Activated CD8-positive, alpha-beta memory T cell treated with anti-CD3 and anti-CD28 coated beads for 48 hours (primary cell): Measurements from ENCODE around the gene UBE2E1.
"Not testable (repeated sequence)": the region's sequence is repeated elsewhere in the genome, so short reads cannot be mapped to it uniquely, and the experiment has no call there.

Experiments
- DNase-seq, 3 experiments: peaks; one replicate each; pipeline ENCODE4 v3.0.0-alpha.2; 2020; ENCODE audit warnings: low read depth in 2 of 3, low spot score in 2 of 3

Gene UBE2E1

DNA sequence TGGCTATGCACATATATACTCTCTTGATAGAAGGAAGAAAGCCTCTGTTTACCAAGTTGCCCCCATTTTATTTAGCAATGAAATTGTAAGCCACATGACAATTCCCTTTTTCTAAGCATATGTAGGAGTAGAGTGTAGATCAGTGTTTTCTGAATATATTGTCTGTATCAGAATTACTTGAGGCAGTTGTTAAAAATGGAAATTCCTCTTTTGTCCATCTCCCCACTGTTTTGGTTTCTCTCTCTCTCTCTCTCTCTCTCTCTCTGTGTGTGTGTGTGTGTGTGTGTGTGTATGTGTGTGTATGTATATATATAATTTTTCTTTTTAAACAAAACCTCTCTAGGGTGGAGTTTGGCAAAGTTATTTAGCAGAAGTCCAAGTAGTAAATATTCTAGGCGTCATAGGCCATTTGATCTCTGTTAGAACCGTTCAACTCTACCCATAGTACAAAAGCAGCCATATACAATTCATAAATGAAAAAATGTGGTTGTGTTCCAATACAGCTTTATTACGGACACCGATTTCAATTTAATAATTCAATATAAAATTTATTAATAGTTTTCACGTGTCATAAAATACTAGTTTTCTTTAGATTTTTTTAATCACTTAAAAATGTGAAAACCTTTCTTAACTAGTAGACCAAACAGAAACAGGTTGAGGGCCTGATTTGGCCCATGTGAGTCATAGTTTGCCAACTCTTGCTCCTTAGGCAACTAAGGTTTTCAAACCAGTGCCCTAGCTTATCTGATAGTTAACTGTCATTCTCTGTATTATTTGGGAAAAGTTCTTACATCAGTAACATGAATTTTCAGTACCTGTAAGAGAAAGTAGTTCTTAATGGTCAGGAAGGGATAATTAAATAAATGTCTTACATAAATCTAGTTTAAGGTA lies 39.8 kb downstream of the UBE2E1 start:
- no peak for DNase-seq

DNA sequence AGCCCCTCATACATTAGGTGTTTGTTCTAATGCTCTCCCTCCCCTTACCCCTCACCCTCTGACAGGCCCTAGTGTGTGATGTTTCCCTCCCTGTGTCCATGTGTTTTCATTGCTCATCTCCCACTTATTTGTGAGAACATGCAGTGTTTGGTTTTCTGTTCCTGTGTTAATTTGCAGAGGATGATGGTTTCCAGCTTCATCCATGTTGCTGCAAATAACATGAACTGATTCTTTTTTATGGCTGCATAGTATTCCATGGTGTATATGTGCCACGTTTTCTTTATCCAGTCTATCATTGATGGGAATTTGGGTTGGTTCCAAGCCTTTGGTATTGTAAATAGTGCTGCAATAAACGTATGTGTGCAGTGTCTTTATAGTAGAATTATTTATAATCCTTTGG lies 43.7 kb downstream of the UBE2E1 start:
- DNase-seq = not testable (repeated sequence)

DNA sequence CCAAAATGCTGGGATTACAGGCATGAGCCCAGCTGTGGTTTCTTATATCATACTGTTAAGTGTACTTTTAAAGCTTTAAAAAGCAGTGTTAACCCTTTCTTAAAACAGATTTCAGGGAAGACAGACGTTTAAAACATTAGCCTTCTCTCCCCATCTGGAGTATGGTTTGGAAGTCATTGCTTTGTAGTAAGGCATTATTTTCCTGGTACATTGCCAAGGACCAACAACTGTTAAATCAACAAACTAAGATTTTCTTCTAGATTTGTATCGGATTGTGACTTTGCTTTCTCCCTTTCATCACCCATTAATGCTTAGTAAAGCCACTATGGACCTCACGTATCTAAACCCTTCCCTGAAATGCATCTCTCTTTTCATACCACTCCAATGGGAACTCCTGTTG lies 50.5 kb downstream of the UBE2E1 start:
- no peak for DNase-seq

DNA sequence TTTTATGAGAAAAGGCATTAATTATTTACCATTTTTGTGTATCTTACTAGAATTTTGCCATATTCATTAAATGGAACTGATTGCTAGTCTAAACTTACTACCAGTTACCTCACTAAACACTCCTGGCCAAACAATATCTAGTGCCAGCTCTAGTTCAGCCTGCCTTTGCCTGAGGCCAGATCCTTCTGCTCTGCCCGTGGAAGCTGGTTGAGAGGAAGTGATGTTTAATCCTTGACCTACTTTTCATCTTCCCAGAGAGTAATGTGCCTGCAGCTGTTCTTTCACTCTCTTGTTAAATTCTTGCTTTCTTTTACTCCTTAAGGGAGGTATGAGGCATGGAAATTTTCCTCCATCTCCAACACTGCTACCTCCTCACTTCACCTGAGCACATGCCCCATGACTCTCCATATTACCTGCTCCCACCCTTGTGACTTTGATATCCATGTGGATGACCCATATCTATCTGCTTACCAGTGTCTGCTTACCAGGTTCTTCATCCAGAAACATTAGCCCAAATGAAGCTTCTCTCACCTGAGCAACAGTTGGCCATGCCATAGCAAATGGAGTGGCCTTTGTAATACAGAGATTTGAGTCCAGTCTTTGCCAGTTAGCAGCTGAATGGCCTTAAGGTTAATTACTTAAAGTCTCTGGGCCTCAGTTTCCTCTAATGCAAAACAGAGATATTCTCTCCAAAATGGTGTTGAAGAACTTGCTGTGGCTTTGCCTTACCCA lies 53.4 kb downstream of the UBE2E1 start:
- no peak for DNase-seq

DNA sequence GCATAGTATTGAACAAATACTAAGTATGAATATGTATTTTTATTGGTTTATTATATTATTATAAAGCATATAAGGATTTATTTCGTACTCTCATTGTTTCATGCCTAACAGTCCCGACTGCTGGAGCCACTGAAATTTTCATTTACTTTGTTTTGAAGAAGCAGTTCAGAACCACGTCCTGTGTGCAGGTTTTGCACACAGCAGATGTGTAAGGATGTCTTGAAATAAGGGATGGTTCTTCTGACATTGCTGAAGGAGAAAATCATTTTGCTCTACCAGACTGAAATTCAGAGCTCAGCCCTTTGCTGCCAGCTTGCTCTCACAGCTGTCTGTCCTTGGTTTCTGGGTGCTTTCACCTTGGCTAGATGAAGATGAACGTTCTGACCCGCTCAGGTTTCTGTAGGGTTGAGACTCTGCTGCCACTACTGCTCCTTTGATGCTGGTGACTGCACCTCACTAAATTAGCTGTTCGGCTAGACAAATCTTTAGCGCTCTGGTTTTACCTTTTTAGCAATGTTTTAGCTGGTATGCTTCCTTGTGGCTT lies 54.2 kb downstream of the UBE2E1 start:
- no peak for DNase-seq

DNA sequence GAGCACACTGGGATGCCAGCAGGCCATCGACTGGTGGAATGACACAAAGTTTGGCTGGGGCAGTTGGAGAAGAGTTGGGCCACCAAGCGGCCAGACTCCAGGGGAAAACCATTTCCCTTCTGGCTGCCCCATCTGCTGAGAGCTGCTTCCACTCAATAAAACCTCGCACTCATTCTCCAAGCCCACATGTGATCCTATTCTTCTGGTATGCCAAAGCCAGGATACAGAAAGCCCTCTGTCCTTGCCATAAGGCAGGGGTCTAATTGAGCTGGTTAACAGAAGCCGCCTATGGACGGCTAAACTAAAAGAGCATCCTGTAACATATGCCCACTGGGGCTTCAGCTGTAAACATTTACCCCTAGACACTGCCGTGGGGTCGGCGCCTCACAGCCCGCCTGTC lies 55.9 kb downstream of the UBE2E1 start:
- no peak for DNase-seq

DNA sequence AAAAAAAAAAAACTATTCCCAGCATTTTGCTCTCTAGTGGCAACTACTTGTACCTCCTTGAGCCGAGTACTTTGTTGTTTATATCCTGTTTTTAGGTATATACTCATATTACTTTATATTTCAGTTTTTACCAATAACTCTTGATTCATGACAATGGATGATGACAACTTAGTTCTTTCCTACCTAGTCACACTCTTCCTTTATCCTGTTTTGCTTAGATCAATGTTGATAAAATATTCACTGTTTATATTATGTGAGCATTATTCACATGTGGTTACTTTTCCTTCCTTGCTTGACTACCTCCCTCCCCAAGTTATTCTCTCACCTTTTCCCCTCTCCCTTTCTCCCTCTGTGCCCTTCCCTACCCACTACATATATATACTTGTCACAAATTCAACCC lies 57.3 kb downstream of the UBE2E1 start:
- no peak for DNase-seq

DNA sequence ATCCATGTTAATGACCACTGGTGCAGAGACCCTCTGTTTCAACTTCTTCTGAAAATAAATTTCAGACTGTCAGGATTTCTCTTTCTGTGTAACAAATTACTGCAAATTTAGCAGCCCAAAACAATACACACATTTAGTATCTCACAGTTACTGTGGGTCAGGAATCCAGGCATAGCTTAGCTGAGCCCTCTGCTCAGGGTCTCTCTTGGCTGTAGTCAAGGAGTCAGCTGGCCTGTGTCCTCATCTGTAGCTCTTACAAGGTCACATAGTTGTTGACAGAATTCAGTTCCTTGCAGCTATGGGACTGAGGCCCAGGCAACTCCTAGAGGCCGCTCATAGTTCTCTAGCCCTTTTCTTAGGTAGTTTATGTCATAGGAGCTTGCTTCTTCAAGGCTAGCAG lies 59.2 kb downstream of the UBE2E1 start:
- DNase-seq = no peak

DNA sequence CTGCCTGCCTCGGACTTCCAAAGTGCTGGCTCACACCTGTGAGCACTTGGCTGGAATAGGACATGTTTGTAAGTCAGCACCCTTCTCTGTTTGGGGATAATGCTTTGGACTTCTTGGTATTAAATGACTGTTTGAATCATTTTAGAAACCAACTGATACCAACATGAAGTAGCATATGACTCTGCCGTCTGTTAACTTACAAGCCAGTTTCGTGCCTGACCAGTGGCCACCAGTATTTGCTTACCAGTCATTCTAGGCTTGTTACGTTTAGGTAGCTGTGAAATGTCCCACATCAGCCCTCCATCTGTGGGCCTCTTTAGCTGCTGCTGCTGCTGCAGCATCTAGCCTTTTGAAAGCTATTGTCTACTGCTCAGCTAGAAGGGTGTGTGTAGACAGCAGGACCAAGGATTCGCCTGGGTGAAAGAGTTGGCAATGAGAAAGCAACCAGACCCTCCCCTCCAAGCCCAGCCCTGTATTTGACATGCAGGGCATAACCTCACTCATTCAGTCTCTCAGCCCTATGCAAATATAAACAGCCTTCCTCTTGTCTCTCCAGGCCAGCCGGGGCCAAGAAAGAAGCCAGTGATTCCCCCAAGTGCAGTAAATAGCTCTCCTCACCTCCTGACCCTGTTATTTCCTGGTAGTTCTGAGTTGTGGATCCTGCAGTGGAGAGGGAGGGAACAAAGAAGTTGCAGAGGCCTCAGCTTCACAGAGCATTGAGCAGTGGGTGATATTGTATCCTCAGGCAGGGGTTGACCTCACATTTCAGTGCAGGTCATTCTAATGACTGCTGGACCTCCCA lies 60.0 kb downstream of the UBE2E1 start:
- no peak for DNase-seq

DNA sequence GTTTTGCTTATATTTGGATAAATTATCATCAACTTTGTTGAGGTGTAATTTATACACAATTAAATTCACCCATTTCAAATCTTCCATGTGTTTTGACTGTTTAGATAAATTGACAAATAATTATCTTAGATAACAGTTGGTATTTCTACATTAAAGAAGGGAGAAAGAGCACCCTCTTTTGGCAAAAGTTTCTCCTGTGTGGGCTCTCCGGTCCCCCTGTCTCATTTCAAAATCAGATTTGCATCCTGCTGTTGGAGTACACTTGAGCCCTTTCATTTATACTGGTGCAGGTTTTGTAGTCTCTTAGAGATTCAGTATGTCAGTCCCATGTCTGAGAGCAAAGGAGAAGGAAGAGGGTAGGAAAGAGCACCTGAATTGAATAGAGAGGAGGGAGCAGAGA lies 61.6 kb downstream of the UBE2E1 start:
- no peak for DNase-seq

DNA sequence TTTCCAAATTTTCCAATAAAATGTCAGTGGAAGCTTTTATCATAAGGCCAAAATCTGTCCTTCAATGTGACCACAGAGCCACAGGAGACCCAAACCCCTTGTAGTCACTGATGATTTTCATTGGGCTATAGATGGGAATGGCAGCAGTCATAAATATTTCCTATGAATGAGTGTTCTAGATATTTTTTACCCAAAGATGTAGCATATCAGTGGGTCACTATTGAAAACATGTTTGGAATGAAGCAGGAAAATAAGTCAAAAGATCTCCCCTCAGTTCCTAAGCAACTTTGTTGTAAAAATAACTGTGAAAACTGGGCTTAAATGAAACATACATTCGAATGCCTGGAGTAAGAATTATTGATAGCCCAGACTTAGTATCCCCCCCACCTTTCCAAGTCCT lies 62.1 kb downstream of the UBE2E1 start:
- DNase-seq = no peak

DNA sequence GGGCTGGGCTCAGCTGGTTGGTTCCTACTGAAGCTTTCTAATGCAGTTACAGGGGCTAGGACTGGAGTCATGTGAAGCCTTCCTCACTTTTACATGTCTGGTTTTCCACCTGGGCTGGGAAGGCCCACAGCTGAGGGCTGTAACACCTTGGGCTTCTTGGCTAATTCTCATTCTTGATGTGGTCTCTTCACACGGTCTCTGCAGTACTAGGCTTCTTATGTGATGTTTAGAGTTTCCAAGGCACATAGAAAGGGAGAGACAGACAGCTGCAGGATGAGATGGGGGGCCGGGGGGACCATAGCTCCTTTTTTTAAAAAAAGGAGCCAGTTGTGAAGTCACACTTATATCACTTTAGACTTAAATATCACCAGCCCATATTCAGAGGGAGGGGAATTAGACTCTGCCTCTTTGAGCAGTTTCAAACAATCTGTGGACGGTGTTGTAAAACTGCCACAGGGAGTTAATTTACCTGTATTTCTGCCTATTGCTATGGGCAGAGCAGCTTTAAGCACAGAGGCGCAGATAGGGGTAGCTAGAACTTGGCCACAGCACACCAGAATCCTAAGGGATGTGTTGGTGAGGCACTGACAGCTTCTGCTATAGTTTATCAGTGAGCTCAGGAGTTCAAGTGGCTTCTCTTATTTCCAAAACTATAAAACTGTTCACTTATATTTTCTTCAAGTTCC lies 64.4 kb downstream of the UBE2E1 start:
- no peak for DNase-seq

DNA sequence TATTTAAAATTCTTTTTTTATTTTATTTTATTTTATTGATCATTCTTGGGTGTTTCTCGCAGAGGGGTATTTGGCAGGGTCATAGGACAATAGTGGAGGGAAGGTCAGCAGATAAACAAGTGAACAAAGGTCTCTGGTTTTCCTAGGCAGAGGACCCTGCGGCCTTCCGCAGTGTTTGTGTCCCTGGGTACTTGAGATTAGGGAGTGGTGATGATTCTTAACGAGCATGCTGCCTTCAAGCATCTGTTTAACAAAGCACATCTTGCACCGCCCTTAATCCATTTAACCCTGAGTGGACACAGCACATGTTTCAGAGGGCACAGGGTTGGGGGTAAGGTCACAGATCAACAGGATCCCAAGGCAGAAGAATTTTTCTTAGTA lies 64.9 kb downstream of the UBE2E1 start:
- DNase-seq = not testable (repeated sequence)

DNA sequence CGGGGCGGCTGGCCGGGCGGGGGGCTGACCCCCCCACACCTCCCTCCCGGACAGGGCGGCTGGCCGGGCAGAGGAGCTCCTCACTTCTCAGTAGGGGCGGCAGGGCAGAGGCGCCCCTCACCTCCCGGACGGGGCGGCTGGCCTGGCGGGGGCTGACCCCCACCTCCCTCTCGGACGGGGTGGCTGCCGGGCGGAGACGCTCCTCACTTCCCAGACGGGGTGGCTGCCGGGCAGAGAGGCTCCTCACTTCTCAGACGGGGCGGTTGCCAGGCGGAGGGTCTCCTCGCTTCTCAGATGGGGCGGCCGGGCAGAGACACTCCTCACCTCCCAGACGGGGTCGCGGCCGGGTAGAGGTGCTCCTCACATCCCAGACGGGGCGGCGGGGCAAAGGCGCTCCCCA lies 65.6 kb downstream of the UBE2E1 start:
- DNase-seq = not testable (repeated sequence)

DNA sequence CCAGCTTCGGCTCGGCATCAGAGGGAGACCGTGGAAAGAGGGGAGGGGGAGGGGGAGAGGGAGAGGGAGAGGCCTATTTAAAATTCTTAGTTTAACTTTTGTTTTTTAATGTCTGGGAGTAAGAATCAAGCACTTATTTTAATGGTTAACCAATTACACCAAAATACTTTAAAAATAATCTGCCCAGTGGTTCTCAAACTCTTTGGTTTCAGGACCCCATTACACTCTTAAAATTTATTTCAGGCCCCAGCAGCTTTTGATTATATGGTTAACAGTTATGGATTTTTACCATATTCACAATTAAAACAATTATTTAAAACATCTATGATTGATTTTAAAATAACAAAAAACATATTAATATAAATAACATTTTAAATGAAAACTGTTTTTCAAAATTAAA lies 66.6 kb downstream of the UBE2E1 start:
- no peak for DNase-seq

DNA sequence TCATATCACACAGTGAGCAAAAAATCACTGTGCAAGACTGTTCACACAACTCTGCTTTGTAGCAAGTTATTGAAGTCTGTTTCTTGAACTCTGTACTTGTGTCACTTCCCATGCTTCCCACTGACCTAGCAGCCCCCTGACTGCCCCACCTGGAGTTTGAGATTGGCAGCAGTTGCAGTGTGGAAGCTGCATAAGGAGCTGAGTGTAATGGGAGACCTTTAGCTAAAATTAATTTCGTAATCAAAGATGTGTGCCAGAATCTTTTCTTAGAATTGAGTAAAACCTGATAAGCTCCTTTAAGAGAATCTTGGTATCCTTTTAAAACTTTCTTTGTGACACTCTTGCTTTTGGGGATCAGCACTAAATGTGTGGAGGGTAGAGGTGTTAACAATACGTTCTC lies 68.2 kb downstream of the UBE2E1 start:
- no peak for DNase-seq

DNA sequence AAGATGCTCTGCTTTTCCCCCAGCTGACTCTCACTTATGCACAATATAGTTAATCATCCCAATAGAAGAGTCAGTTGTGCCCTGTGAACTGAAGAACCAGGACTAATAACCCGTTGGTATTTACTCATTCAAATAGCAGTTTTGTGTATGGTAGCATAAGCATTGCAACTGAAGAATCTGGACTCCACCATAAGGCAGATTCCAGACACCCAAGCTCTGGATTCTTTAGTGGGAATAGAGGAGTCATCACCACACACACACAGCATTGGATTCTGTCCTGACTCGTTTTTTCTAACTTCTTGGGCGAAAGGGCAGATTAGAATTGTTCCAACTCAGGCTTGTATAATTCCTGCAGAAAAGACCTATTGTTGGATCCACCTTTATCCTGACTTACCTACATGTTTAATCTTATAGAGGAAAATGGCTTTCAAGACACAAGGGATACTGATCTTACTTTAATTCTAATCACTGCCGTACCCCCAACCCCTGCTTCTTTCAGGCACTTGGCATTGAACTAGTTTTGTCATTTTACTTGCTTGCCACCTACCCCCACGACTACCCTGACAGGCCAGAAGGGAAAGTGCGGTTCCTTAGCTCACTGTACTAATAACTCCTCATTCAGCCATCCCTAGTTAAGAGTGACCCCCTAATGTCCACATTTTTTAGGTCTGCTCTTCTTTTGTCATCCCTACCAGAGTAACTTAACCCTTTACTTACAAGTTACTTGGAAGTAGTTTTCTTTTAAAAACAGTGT lies 68.8 kb downstream of the UBE2E1 start:
- no peak for DNase-seq

DNA sequence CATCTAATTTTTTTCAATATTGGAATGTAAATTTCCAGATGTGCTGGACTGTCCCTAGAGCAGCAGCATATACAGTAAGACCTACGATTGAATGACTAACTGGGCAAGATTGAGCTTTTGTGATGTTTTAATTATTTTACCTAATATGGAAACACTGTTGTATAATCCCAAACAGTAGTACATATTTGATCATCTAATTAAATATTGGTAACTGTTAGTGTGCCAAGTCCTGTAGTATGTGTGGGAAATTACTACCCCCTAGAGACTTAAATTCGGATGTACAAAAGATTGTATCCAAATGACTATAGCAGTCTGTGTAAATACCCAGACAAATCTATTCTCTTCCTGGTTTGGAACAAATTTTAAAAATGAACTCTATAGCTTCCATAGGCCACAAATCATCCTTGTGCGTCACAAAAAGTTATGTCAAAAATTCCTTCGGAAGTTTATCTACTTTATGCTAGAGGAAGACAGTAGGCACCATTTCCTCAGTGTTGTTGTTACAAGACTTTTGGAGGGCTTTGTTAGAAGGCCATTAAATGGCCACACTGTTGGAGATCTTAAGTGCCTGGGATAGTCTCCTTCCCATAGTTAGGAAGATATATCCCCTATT lies 69.5 kb downstream of the UBE2E1 start:
- DNase-seq = no peak

DNA sequence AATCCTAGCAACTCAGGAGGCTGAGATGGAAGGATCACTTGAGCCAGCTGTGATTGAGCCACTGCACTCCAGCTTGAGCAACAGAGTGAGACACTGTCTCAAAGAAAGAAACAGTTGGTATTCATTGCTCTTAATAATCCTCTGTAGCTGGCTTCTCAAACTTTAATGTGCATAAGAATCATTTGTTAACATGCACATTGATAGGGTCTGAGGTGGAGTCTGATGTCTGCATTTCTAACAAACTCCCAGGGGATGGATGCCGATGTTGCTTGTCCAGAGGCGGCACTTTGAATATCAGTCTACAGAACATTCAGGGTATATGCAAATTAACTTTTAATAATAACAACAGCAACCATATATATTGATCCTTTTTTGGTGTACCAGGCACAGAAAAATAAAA lies 71.2 kb downstream of the UBE2E1 start:
- DNase-seq = no peak
